GM18858 (cell line): Measurements from ENCODE around the gene DPP3.
"Not testable (repeated sequence)": the region's sequence is repeated elsewhere in the genome, so short reads cannot be mapped to it uniquely, and the experiment has no call there.

Experiments
- ATAC-seq: cut with Tn5 transposase; IDR thresholded peaks from one replicate; pipeline ENCODE4 v1.9.1; 2021; ENCODE audit not compliant: unreplicated experiment

The DPP3 gene

GRCh38 chr11:66529655-66530054 is 49.4 kb downstream of the DPP3 start:
- no peak for ATAC-seq

- no peak for ATAC-seq
Observed at GRCh38 chr11:66530927-66531709, 50.9 kb downstream of the DPP3 start.

- ATAC-seq = no peak
Observed at GRCh38 chr11:66531841-66532240, 51.6 kb downstream of the DPP3 start.

GRCh38 chr11:66532784-66533183 is 52.5 kb downstream of the DPP3 start:
- ATAC-seq = no peak

GRCh38 chr11:66539170-66539869 is 59.1 kb downstream of the DPP3 start:
- ATAC-seq = no peak

- no peak for ATAC-seq
Observed at GRCh38 chr11:66539870-66540213, 59.6 kb downstream of the DPP3 start.

- not testable (repeated sequence) for ATAC-seq
Observed at GRCh38 chr11:66540598-66540997, 60.4 kb downstream of the DPP3 start.

- no peak for ATAC-seq
Observed at GRCh38 chr11:66541892-66542291, 61.7 kb downstream of the DPP3 start.

GRCh38 chr11:66542362-66542761 is 62.1 kb downstream of the DPP3 start:
- no peak for ATAC-seq

GRCh38 chr11:66543263-66544107 is 63.3 kb downstream of the DPP3 start:
- ATAC-seq = no peak

- ATAC-seq = not testable (repeated sequence)
Observed at GRCh38 chr11:66544952-66545351, 64.7 kb downstream of the DPP3 start.

GRCh38 chr11:66545701-66546367 is 65.6 kb downstream of the DPP3 start, which contains the start of gene ZDHHC24:
TSS of gene ZDHHC24 (minus strand) at chr11:66546048. CDS start at chr11:66546003, 45 bp downstream.
- ATAC-seq = peak; percentile 68

- no peak for ATAC-seq
Observed at GRCh38 chr11:66546368-66546965, 66.2 kb downstream of the DPP3 start, which contains the start of gene ACTN3. TSS of gene ACTN3 (plus strand) at chr11:66546903. CDS start at chr11:66546938, 35 bp downstream.

GRCh38 chr11:66546966-66547661 is 66.9 kb downstream of the DPP3 start:
- no peak for ATAC-seq

GRCh38 chr11:66547662-66548009 is 67.4 kb downstream of the DPP3 start:
- ATAC-seq = no peak

GRCh38 chr11:66548041-66548440 is 67.8 kb downstream of the DPP3 start:
- ATAC-seq = no peak

- ATAC-seq = no peak
Observed at GRCh38 chr11:66548774-66549630, 68.8 kb downstream of the DPP3 start.

GRCh38 chr11:66549696-66550095 is 69.5 kb downstream of the DPP3 start:
- no peak for ATAC-seq

GRCh38 chr11:66550887-66551286 is 70.7 kb downstream of the DPP3 start:
- no peak for ATAC-seq
